ENCODE measurements around the gene SPECC1.

The SPECC1 gene

DNA sequence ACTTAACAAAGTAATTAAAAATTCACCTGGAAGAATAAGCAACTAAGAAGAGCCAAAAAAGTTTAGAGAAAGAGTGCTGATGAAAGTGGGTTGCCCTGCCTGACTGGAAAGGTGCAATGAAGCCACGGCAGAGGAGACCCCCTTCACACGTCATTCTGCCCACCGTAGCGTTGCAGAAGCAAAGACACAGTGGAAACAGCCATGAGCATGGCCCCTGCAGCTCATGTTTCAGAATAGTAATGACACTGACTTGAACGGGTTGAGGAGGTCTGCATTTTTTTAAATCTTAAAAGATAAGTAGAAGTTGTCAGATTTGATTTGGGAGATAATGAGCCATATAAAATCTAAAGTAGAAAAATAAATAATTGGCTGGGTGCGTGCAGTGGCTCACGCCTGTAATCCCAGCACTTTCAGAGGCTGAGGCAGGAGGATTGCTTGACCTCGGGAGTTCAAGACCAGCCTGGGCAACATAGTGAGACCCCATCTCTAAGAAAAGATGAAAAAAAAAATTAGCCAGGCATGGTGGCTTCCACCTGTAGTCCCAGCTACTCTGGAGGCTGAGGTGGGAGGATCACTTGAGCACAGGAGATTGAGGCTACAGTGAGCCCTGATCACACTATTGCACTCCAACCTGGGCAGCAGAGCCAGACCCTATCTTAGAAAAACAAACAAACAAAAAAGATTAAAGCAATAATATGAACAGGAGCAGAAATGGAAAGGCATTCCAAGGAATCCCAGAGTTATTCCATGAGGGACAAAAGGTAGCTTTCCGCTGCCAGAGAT is 273.6 kb downstream of the SPECC1 start:
- DNase-seq (ENCODE audit: extremely low read depth, low read depth): no peak

DNA sequence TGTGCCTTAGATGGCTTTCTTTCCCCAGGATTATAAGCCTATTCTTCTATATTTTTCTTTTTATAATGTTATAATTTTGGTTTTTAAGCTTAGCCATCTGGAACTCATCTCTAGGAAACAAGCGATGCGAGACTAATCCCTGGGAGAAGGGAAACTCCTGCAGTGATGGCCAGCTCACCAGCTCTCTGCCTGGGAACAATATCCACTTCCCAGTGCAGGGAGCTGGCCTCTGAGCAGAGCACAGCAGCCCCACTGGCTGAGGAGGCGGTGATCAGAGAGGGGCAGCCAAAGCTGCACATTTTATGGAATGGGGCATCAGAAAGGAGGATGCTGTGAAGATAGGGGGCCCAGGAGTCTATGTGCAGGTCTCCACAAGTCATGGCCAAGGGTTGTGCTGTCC is 274.9 kb downstream of the SPECC1 start:
- TF ChIP-seq, protein P1, sequence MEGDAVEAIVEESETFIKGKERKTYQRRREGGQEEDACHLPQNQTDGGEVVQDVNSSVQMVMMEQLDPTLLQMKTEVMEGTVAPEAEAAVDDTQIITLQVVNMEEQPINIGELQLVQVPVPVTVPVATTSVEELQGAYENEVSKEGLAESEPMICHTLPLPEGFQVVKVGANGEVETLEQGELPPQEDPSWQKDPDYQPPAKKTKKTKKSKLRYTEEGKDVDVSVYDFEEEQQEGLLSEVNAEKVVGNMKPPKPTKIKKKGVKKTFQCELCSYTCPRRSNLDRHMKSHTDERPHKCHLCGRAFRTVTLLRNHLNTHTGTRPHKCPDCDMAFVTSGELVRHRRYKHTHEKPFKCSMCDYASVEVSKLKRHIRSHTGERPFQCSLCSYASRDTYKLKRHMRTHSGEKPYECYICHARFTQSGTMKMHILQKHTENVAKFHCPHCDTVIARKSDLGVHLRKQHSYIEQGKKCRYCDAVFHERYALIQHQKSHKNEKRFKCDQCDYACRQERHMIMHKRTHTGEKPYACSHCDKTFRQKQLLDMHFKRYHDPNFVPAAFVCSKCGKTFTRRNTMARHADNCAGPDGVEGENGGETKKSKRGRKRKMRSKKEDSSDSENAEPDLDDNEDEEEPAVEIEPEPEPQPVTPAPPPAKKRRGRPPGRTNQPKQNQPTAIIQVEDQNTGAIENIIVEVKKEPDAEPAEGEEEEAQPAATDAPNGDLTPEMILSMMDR (IDR thresholded peaks at IDR 0.05; ENCODE audit: low read depth, low read length): no peak
- DNase-seq (ENCODE audit: extremely low read depth, low read depth): peak; percentile 44

More for the DNA sequence above, 273.6 kb downstream of the SPECC1 start:
- TF ChIP-seq, protein P1 (IDR thresholded peaks at IDR 0.05; ENCODE audit: low read depth, low read length): no peak

- no peak for DNase-seq (ENCODE audit: extremely low read depth, low read depth)
- TF ChIP-seq, protein P1 (IDR thresholded peaks at IDR 0.05; ENCODE audit: low read depth, low read length): no peak
Observed at GRCh38 chr17:20284570-20285295, 275.6 kb downstream of the SPECC1 start.

GRCh38 chr17:20289984-20290383 is 280.8 kb downstream of the SPECC1 start:
- no peak for DNase-seq (ENCODE audit: extremely low read depth, low read depth)

GRCh38 chr17:20291853-20292252 is 282.7 kb downstream of the SPECC1 start:
- TF ChIP-seq, protein P1 (IDR thresholded peaks at IDR 0.05; ENCODE audit: low read depth, low read length): no peak
- no peak for DNase-seq (ENCODE audit: extremely low read depth, low read depth)

More at GRCh38 chr17:20289984-20290383, 280.8 kb downstream of the SPECC1 start:
- TF ChIP-seq, protein P1 (IDR thresholded peaks at IDR 0.05; ENCODE audit: low read depth, low read length): no peak

DNA sequence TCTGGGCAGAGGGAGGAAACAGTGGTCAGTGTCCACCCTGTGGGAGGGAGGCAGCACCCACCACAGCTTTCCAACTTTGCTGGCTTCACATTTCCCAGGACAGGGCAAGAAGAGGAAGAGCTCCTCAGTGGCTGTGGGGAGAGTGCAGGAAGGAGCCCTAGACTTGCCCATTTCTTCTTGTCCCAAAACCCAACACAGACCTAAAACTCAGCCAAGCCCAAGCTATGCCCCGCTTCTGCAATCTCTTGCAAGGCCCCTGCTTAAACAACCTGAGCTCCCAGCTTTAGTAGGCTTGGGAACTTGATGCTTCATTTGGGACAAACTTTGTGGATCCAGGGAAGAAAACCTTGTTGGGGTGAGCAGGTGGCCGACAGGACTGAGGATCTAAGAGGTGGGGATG is 284.3 kb downstream of the SPECC1 start:
- TF ChIP-seq, protein P1 (IDR thresholded peaks at IDR 0.05; ENCODE audit: low read depth, low read length): no peak
- no peak for DNase-seq (ENCODE audit: extremely low read depth, low read depth)

GRCh38 chr17:20294120-20294519 is 285.0 kb downstream of the SPECC1 start:
- TF ChIP-seq, protein P1 (IDR thresholded peaks at IDR 0.05; ENCODE audit: low read depth, low read length): no peak
- no peak for DNase-seq (ENCODE audit: extremely low read depth, low read depth)

All from AG09319 (cell line).